Panc1 (cell line): ENCODE data around the gene FRRS1L. TPM values are rescaled to one million over a fixed set of nuclear protein-coding genes. Genes with fewer than 3 reads are reported as not detected.

Experiments used
- ATAC-seq: fragments of 200-7000 bp; cut with Tn5 transposase; 2 replicates; pipeline ENCODE4 v1.9.1; 2020; ENCODE audit warnings: mild to moderate bottlenecking, moderate library complexity
- BruUV-seq: library from RNA; stranded (reverse); fragments of 400-500 nt; replicated peaks from 2 replicates; lab custom pipeline; 2021; lab: Mats Ljungman, UMichigan
- CTCF ChIA-PET: fragments of 300-600 bp; sonication (Branson Sonifier 250); formaldehyde crosslinking; loops from one replicate; lab custom pipeline; 2022; ENCODE audit warnings: antibody characterized with exemption; lab: Charles Lee
- POLR2A ChIA-PET: fragments of 300-600 bp; sonication (Branson Sonifier 250); formaldehyde crosslinking; loops from one replicate; lab custom pipeline; 2022; ENCODE audit warnings: antibody characterized with exemption; lab: Charles Lee
- DNase-seq: peaks from one replicate; pipeline ENCODE4 v3.0.0-alpha.2; 2010; ENCODE audit warnings: low read depth, low spot score
- H3K27ac ChIP-seq: 2 replicates; pipeline ENCODE4 v1.5.1; 2011; ENCODE audit warnings: mild to moderate bottlenecking, low read length, inconsistent platforms
- H3K27me3 ChIP-seq: fragments of 200-500 bp; sonication (Bioruptor generic); 2 replicates; pipeline ENCODE4 v1.6.0; 2014; ENCODE audit warnings: low read length, inconsistent platforms; ENCODE audit not compliant: control insufficient read depth, insufficient read depth
- H3K36me3 ChIP-seq: fragments of 200-500 bp; sonication (Bioruptor generic); 2 replicates; pipeline ENCODE4 v1.5.1; 2014; ENCODE audit warnings: inconsistent platforms, mild to moderate bottlenecking, low read length, moderate library complexity; ENCODE audit not compliant: control insufficient read depth, insufficient read depth
- H3K4me1 ChIP-seq: 2 replicates; pipeline ENCODE4 v1.5.1; 2011; ENCODE audit warnings: inconsistent platforms, mild to moderate bottlenecking, low read length, moderate library complexity; ENCODE audit not compliant: control insufficient read depth, insufficient read depth
- H3K4me3 ChIP-seq, 2 experiments: 2 replicates each; pipeline ENCODE4 v1.5.1; 2011 to 2012; ENCODE audit warnings: low read depth in 2 of 2, low read length in 2 of 2, mild to moderate bottlenecking in 2 of 2, inconsistent platforms in 1 of 2, moderate library complexity in 1 of 2
- H3K9me3 ChIP-seq: fragments of 200-500 bp; sonication (Bioruptor generic); 2 replicates; pipeline ENCODE4 v1.5.1; 2014; ENCODE audit warnings: low read depth, mild to moderate bottlenecking, inconsistent platforms, low read length, moderate library complexity; ENCODE audit not compliant: control insufficient read depth, insufficient read depth
- POLR2AphosphoS5 ChIP-seq: IDR thresholded peaks from 2 replicates; pipeline ENCODE4 v1.6.1; 2012; ENCODE audit warnings: mild to moderate bottlenecking, low read depth, low read length, moderate library complexity
- REST ChIP-seq, 2 experiments: IDR thresholded peaks; 2 replicates each; pipeline ENCODE4 v1.6.1; 2011 to 2012; ENCODE audit warnings: low read depth in 2 of 2, control low read depth in 1 of 2, low read length in 1 of 2, mild to moderate bottlenecking in 1 of 2, moderate library complexity in 1 of 2; ENCODE audit not compliant: insufficient read depth in 1 of 2
- SIN3A ChIP-seq: IDR thresholded peaks from 2 replicates; pipeline ENCODE4 v1.6.1; 2012; ENCODE audit warnings: low read depth, mild to moderate bottlenecking, low read length, moderate library complexity, borderline replicate concordance; ENCODE audit not compliant: insufficient read depth
- TCF7L2 ChIP-seq: IDR thresholded peaks from 2 replicates; pipeline ENCODE4 v1.6.1; 2011; ENCODE audit warnings: mild to moderate bottlenecking, low read depth, low read length, inconsistent platforms
- in situ Hi-C: cut with HindIII; loops from 2 replicates; pipeline ENCODE4 v1.10.0; 2016; ENCODE audit warnings: low sequenced_read_pairs, low pct_unique_long_range_greater_than_20kb
- intact Hi-C: fragments of 100-400 bp; cut with micrococcal nuclease; formaldehyde crosslinking; loops from one replicate; pipeline ENCODE4 v1.10.0; 2022; ENCODE audit not compliant: unreplicated experiment
- total RNA-seq: library from RNA; stranded (reverse); gene quantifications from one replicate; pipeline ENCODE4 v1.2.1, GENCODE V29; 2021; ENCODE audit not compliant: unreplicated experiment
- TF ChIP-seq, protein P1 (sequence below): fragments of 450-650 bp; IDR thresholded peaks from 2 replicates; pipeline ENCODE4 v1.5.1; 2017; ENCODE audit warnings: mild to moderate bottlenecking

FRRS1L gene
- total RNA-seq, 1 experiment from 2014 or later, result 2.3 TPM

DNA sequence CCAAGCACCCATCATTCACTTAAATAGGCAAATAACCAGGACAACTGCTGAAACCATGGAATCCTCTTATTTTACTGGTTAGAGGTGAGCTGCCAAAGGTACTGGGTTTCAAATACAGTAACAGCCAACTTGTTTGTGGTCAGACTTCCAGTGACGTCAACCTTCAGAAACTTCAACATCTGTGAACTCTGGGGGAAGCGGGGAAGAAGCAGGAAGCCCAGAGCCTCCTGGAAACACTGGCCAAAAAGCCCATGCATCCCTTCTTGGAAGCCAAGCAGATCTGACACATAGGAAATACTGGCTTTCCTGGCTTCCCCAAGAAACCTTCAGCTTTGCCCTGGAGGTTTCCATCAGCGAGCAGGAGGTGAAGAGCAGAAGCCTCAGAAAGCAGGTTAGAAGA lies 4.9 kb upstream of the FRRS1L start:
- in situ Hi-C loops, result no loop called here

DNA sequence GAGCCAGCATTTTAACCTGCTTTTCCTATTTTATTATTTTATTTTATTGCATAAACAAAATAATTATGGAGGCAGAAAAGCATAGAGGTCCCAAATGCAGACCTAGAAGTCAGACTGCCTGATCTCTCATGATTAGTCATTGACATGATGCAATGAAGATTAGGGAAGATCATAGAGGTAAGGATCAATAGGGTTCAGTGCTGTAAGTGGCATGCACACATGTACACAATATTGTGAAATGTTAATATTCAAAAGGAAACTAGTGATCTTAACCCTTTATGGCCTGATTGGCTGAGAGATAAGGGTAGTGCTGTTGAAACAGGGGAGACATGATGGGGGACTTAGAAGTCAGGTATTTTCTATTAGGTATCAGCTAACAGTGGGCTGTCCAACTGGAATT lies 1.1 kb upstream of the FRRS1L start:
- TF ChIP-seq REST (IDR thresholded peaks at IDR 0.05; ENCODE audit: insufficient read depth in 1 of 2, low read depth in 2 of 2, low read length in 1 of 2), result no peak
- POLR2A ChIA-PET, result interaction anchor here (0.6 kb wide), 1 partner anchor 75 kb away, joined by 3 read pairs; no protein-coding TSS in a partner anchor
- Histone ChIP-seq H3K27me3 (no peaks in the 10 kb centered on the region), H3K36me3 (no peaks in the 10 kb centered on the region), H3K4me3 (no peak overlapping the region), H3K4me1 (no peaks in the 10 kb centered on the region), H3K27ac (no peak overlapping the region), H3K9me3 (no peaks in the 10 kb centered on the region)
- CTCF ChIA-PET, result no interaction called here
- DNase-seq (no peak), ATAC-seq (no peak)
- intact Hi-C loops, result no loop called here
- BruUV-seq, result no TSS peak
- in situ Hi-C loops, result no loop called here

More for the DNA sequence above, 4.9 kb upstream of the FRRS1L start:
- Histone ChIP-seq H3K4me3 (no peak overlapping the region), H3K27ac (no peak overlapping the region), H3K36me3 (no peaks in the 10 kb centered on the region), H3K4me1 (no peaks in the 10 kb centered on the region), H3K9me3 (no peaks in the 10 kb centered on the region), H3K27me3 (no peaks in the 10 kb centered on the region)
- ATAC-seq (no peak), DNase-seq (no peak)
- ChIA-PET CTCF (no interaction called here), POLR2A (interaction anchor here (0.7 kb wide), 1 partner anchor 9 kb away, joined by 3 read pairs; no protein-coding TSS in a partner anchor)
- intact Hi-C loops, result no loop called here
- TF ChIP-seq SIN3A (no peak), POLR2AphosphoS5 (no peak), REST (IDR thresholded peaks at IDR 0.05; ENCODE audit: insufficient read depth in 1 of 2, low read depth in 2 of 2, low read length in 1 of 2) (no peak), TCF7L2 (no peak)
- TF ChIP-seq, protein P1, sequence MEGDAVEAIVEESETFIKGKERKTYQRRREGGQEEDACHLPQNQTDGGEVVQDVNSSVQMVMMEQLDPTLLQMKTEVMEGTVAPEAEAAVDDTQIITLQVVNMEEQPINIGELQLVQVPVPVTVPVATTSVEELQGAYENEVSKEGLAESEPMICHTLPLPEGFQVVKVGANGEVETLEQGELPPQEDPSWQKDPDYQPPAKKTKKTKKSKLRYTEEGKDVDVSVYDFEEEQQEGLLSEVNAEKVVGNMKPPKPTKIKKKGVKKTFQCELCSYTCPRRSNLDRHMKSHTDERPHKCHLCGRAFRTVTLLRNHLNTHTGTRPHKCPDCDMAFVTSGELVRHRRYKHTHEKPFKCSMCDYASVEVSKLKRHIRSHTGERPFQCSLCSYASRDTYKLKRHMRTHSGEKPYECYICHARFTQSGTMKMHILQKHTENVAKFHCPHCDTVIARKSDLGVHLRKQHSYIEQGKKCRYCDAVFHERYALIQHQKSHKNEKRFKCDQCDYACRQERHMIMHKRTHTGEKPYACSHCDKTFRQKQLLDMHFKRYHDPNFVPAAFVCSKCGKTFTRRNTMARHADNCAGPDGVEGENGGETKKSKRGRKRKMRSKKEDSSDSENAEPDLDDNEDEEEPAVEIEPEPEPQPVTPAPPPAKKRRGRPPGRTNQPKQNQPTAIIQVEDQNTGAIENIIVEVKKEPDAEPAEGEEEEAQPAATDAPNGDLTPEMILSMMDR, result no peak
- no TSS peak for BruUV-seq
